OCI-LY1 (cell line): ENCODE results near the gene WDR82.

Experiments
- H2AFZ ChIP-seq: fragments of 200-600 bp; sonication (generic), shearing (Covaris generic); 2 replicates; pipeline ENCODE4 v1.6.0; 2014; ENCODE audit warnings: antibody characterized with exemption, mild to moderate bottlenecking, low read length
- H3F3A ChIP-seq: fragments of 200-600 bp; sonication (generic), shearing (Covaris generic); 2 replicates; pipeline ENCODE4 v1.6.0; 2014; ENCODE audit warnings: mild to moderate bottlenecking, antibody characterized with exemption, low read length, moderate library complexity; ENCODE audit not compliant: insufficient read depth
- H3K27ac ChIP-seq: fragments of 200-600 bp; sonication (generic); 2 replicates; pipeline ENCODE4 v1.5.1; 2014; ENCODE audit warnings: low read length, mixed run types, mild to moderate bottlenecking, low read depth; ENCODE audit not compliant: poor library complexity, severe bottlenecking
- H3K27me3 ChIP-seq: fragments of 200-600 bp; sonication (generic); 2 replicates; pipeline ENCODE4 v1.6.0; 2014; ENCODE audit warnings: antibody characterized with exemption, mild to moderate bottlenecking, low read length, moderate library complexity; ENCODE audit not compliant: insufficient read depth
- H3K36me3 ChIP-seq: fragments of 200-600 bp; sonication (generic); 2 replicates; pipeline ENCODE4 v1.6.1; 2014; ENCODE audit warnings: mild to moderate bottlenecking, antibody characterized with exemption, low read length, moderate library complexity, mixed read lengths; ENCODE audit not compliant: insufficient read depth
- H3K4me1 ChIP-seq: fragments of 200-600 bp; sonication (generic); 2 replicates; pipeline ENCODE4 v1.5.1; 2014; ENCODE audit warnings: mild to moderate bottlenecking, low read length, moderate library complexity; ENCODE audit not compliant: insufficient read depth, severe bottlenecking
- H3K4me2 ChIP-seq: fragments of 200-600 bp; sonication (generic), shearing (Covaris generic); 2 replicates; pipeline ENCODE4 v1.6.1; 2014; ENCODE audit warnings: low read length
- H3K4me3 ChIP-seq: fragments of 200-600 bp; sonication (generic); 2 replicates; pipeline ENCODE4 v1.5.1; 2014; ENCODE audit warnings: low read length, low read depth, mild to moderate bottlenecking, mixed read lengths; ENCODE audit not compliant: poor library complexity, severe bottlenecking
- H3K79me2 ChIP-seq: fragments of 200-600 bp; shearing (Covaris generic); 2 replicates; pipeline ENCODE4 v1.6.1; 2016; ENCODE audit warnings: mixed run types, low read length, mixed read lengths; ENCODE audit not compliant: insufficient read depth
- H3K9ac ChIP-seq: fragments of 200-600 bp; sonication (generic), shearing (Covaris generic); 2 replicates; pipeline ENCODE4 v1.6.1; 2014; ENCODE audit warnings: mild to moderate bottlenecking, low read length, mixed read lengths
- H3K9me2 ChIP-seq: fragments of 200-600 bp; sonication (generic), shearing (Covaris generic); 2 replicates; pipeline ENCODE4 v1.6.1; 2014; ENCODE audit warnings: low read depth, mild to moderate bottlenecking, low read length, mixed read lengths
- H3K9me3 ChIP-seq: fragments of 200-600 bp; shearing (Covaris generic); 2 replicates; pipeline ENCODE4 v1.6.1; 2014; ENCODE audit warnings: low read length, mixed read lengths
- H4K20me1 ChIP-seq: fragments of 200-600 bp; sonication (generic), shearing (Covaris generic); 2 replicates; pipeline ENCODE4 v1.6.0; 2016; ENCODE audit warnings: mild to moderate bottlenecking, low read length; ENCODE audit not compliant: insufficient read depth
- CTCF ChIP-seq: fragments of 200-600 bp; sonication (generic), shearing (Covaris generic); IDR thresholded peaks from 2 replicates; pipeline ENCODE4 v1.5.1; 2017; ENCODE audit warnings: mild to moderate bottlenecking, antibody characterized with exemption, low read length, moderate library complexity, mixed read lengths
- EZH2 ChIP-seq: fragments of 200-600 bp; sonication (generic), shearing (Covaris generic); IDR thresholded peaks from 2 replicates; pipeline ENCODE4 v1.8.0; 2017; ENCODE audit warnings: borderline replicate concordance, mixed run types, mild to moderate bottlenecking, antibody characterized with exemption, low read length, moderate library complexity, mixed read lengths

Gene WDR82

GRCh38 chr3:52250122-52250521, 28.3 kb downstream of the WDR82 start:
- Histone ChIP-seq H3K9me3 (no peaks in the 10 kb centered on the region), H3K9ac (no peak overlapping the region), H3K27me3 (no peaks in the 10 kb centered on the region), H2AFZ (no peak overlapping the region), H3K9me2 (no peaks in the 10 kb centered on the region), H3K79me2 (no peaks in the 10 kb centered on the region), H3K4me3 (no peak overlapping the region), H3F3A (no peaks in the 10 kb centered on the region), H3K36me3 (peaks cover 54% of the 10 kb centered on the region), H3K4me1 (peaks cover 34% of the 10 kb centered on the region), H4K20me1 (no peaks in the 10 kb centered on the region), H3K27ac (no peak overlapping the region), H3K4me2 (no peak overlapping the region)
- TF ChIP-seq CTCF (no peak), EZH2 (no peak)

DNA sequence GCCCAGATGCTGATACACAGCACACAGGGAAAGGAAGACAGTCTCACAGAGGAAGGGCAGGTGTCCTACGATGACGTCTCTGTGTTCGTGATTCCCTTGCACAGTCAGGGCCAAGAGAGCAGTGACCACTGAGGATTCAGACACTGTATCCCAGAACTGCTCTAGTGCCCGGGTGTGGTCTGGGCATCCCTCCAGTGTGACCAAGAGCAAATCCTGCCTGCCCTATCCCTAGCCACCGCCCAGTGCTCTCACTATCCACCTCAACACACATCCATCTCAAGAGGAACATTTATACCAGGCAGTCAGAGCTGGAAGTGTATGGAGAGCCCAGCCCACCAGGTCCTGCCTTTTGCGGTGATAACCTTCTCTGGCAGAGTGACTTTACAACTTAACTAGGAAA, 28.8 kb downstream of the WDR82 start:
- H3K4me3 ChIP-seq = no peak overlapping the region
- H3K4me1 ChIP-seq = peaks cover 38% of the 10 kb centered on the region
- H3K4me2 ChIP-seq = no peak overlapping the region
- TF ChIP-seq CTCF (no peak), EZH2 (no peak)
- no peak overlapping the region for H2AFZ ChIP-seq
- H3K9me3 ChIP-seq = no peaks in the 10 kb centered on the region
- H3F3A ChIP-seq = no peaks in the 10 kb centered on the region
- H3K9me2 ChIP-seq = no peaks in the 10 kb centered on the region
- no peaks in the 10 kb centered on the region for H3K27me3 ChIP-seq
- H3K79me2 ChIP-seq = no peaks in the 10 kb centered on the region
- H4K20me1 ChIP-seq = no peaks in the 10 kb centered on the region
- no peak overlapping the region for H3K9ac ChIP-seq
- no peak overlapping the region for H3K27ac ChIP-seq
- H3K36me3 ChIP-seq = peaks cover 53% of the 10 kb centered on the region

- Histone ChIP-seq H3K36me3 (peaks cover 46% of the 10 kb centered on the region), H3K9me2 (no peaks in the 10 kb centered on the region), H3K27me3 (no peaks in the 10 kb centered on the region), H3K27ac (no peak overlapping the region), H3K9ac (no peak overlapping the region), H3K4me1 (peaks cover 38% of the 10 kb centered on the region), H2AFZ (no peak overlapping the region), H3K9me3 (no peaks in the 10 kb centered on the region), H3K79me2 (no peaks in the 10 kb centered on the region), H3K4me2 (no peak overlapping the region), H3F3A (no peaks in the 10 kb centered on the region), H4K20me1 (no peaks in the 10 kb centered on the region), H3K4me3 (no peak overlapping the region)
- TF ChIP-seq EZH2 = no peak
- no peak for TF ChIP-seq CTCF
Measured at GRCh38 chr3:52248816-52249547, 29.5 kb downstream of the WDR82 start.
